ENCODE data around the gene HACE1.
"Not testable (repeated sequence)": the region's sequence is repeated elsewhere in the genome, so short reads cannot be mapped to it uniquely, and the experiment has no call there.

HACE1 gene

GRCh38 chr6:104820820-104821219 is 38.9 kb downstream of the HACE1 start:
- H3K27me3 ChIP-seq (ENCODE audit: insufficient read depth, low read length); H3K4me1 ChIP-seq (ENCODE audit: insufficient read depth, low read length); H3K9me3 ChIP-seq (ENCODE audit: insufficient read depth, low read depth, low read length); H3K36me3 ChIP-seq (ENCODE audit: insufficient read depth, low read depth, low read length); H3K27ac ChIP-seq (ENCODE audit: low read length); H3K9ac ChIP-seq (ENCODE audit: low read depth, low read length); H3K4me3 ChIP-seq (ENCODE audit: low read length): not testable (repeated sequence)

GRCh38 chr6:104816125-104816524 is 43.6 kb downstream of the HACE1 start:
- H3K36me3 ChIP-seq (ENCODE audit: insufficient read depth, low read depth, low read length): no peaks in the 10 kb centered on the region
- H3K4me1 ChIP-seq (ENCODE audit: insufficient read depth, low read length): peaks cover 6% of the 10 kb centered on the region
- no peak overlapping the region for H3K4me3 ChIP-seq (ENCODE audit: low read length)
- H3K9me3 ChIP-seq (ENCODE audit: insufficient read depth, low read depth, low read length): no peaks in the 10 kb centered on the region
- H3K27me3 ChIP-seq (ENCODE audit: insufficient read depth, low read length): no peaks in the 10 kb centered on the region
- no peak overlapping the region for H3K9ac ChIP-seq (ENCODE audit: low read depth, low read length)
- H3K27ac ChIP-seq (ENCODE audit: low read length): no peak overlapping the region

- no peaks in the 10 kb centered on the region for H3K27me3 ChIP-seq (ENCODE audit: insufficient read depth, low read length)
- H3K4me3 ChIP-seq (ENCODE audit: low read length): no peak overlapping the region
- H3K9me3 ChIP-seq (ENCODE audit: insufficient read depth, low read depth, low read length): no peaks in the 10 kb centered on the region
- H3K27ac ChIP-seq (ENCODE audit: low read length): no peak overlapping the region
- no peak overlapping the region for H3K9ac ChIP-seq (ENCODE audit: low read depth, low read length)
- peaks cover 6% of the 10 kb centered on the region for H3K4me1 ChIP-seq (ENCODE audit: insufficient read depth, low read length)
- no peaks in the 10 kb centered on the region for H3K36me3 ChIP-seq (ENCODE audit: insufficient read depth, low read depth, low read length)
Observed at GRCh38 chr6:104814743-104815142, 45.0 kb downstream of the HACE1 start.

DNA sequence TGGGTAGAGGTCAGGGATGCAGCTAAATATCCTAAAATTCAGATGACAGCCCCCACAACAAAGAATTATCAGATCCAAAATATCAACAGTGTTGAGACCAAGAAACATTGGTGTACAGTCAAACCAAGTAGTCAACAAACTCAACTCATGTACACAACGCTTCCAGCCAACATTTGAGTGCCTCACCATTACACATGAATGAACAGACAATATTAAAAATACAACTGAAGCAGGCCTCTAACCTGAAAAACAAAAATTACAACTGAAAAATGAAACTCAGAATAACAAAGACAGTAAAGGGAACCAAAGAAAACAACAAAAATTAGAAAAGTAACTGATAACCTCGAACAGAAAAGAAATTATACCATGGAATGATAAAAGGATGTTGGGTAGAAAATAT is 46.2 kb downstream of the HACE1 start:
- Histone ChIP-seq H3K27me3 (ENCODE audit: insufficient read depth, low read length) (no peaks in the 10 kb centered on the region), H3K4me3 (ENCODE audit: low read length) (no peak overlapping the region), H3K36me3 (ENCODE audit: insufficient read depth, low read depth, low read length) (no peaks in the 10 kb centered on the region), H3K27ac (ENCODE audit: low read length) (no peak overlapping the region), H3K9ac (ENCODE audit: low read depth, low read length) (no peak overlapping the region), H3K4me1 (ENCODE audit: insufficient read depth, low read length) (peaks cover 6% of the 10 kb centered on the region), H3K9me3 (ENCODE audit: insufficient read depth, low read depth, low read length) (no peaks in the 10 kb centered on the region)

- no peak overlapping the region for H3K27ac ChIP-seq (ENCODE audit: low read length)
- H3K9ac ChIP-seq (ENCODE audit: low read depth, low read length): no peak overlapping the region
- H3K4me3 ChIP-seq (ENCODE audit: low read length): no peak overlapping the region
- H3K36me3 ChIP-seq (ENCODE audit: insufficient read depth, low read depth, low read length): peaks cover 4% of the 10 kb centered on the region; the same call in 1 of the 2 replicates
- H3K9me3 ChIP-seq (ENCODE audit: insufficient read depth, low read depth, low read length): no peaks in the 10 kb centered on the region; the same call in 1 of the 2 replicates
- peaks cover 6% of the 10 kb centered on the region for H3K4me1 ChIP-seq (ENCODE audit: insufficient read depth, low read length)
- no peaks in the 10 kb centered on the region for H3K27me3 ChIP-seq (ENCODE audit: insufficient read depth, low read length)
Observed at GRCh38 chr6:104809116-104809515, 50.6 kb downstream of the HACE1 start.

- H3K27ac ChIP-seq (ENCODE audit: low read length): not testable (repeated sequence)
Observed at GRCh38 chr6:104805335-104805734, 54.4 kb downstream of the HACE1 start.

DNA sequence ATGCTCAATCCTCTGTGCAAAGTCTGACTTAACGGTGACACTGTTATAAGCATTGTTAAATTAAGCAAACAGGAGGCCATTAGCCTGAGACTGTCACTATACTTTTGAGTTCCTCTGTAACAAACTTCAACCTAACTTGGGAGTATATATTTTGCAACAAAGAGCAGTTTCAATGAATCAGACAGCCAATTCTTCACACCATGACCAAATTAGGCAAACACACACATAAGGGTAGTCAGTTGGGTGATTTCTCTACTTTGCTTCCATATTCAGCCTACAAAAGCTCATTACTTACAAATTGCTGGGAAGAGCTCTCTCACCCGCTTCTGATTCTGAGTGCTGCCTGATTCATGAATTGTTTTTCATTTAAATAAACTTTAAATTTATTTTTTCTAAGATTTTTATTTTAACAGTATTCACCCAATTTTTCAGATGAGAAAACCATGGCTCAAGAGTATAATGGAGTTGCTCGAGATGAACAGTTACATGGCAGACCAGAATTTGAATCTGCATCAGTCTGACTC is 60.5 kb downstream of the HACE1 start:
- no peaks in the 10 kb centered on the region for H3K4me1 ChIP-seq (ENCODE audit: insufficient read depth, low read length)

More at GRCh38 chr6:104805335-104805734, 54.4 kb downstream of the HACE1 start:
- H3K4me3 ChIP-seq (ENCODE audit: low read length); H3K9ac ChIP-seq (ENCODE audit: low read depth, low read length); H3K4me1 ChIP-seq (ENCODE audit: insufficient read depth, low read length); H3K36me3 ChIP-seq (ENCODE audit: insufficient read depth, low read depth, low read length); H3K9me3 ChIP-seq (ENCODE audit: insufficient read depth, low read depth, low read length); H3K27me3 ChIP-seq (ENCODE audit: insufficient read depth, low read length): not testable (repeated sequence)

DNA sequence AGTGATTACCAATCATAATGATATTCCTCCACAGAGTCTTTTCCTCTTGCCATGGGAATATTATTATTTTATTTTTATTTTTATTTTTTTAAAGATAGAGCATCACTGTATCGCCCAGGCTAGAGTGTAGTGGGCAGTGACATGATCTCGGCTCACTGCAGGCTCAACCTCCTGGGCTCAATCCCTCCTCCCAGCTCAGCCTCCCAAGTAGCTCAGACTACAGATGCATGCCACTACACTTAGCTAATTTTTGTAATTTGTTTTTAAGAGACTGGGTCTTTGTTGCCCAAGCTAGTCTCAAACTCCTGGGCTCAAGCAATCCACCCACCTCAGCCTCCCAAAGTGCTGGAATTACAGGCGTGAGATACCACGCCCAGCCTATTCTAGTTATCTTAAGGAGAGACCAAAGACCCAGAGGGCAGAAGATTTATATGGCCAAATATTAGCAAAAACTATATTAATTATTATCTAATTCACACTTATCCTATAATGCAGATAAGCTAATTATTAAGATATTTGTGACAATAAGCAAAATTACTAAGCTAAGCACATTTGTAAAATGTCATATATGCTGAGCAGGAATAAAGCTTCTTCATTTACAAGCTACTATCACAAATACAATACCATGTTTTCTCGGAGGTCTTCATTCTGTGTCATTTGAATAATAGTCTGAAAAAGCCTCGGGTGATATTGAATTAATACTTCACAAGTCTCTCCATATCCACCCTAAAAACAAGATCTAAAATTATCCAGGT is 63.5 kb downstream of the HACE1 start:
- Histone ChIP-seq H3K36me3 (ENCODE audit: insufficient read depth, low read depth, low read length) (peaks cover 22% of the 10 kb centered on the region; the same call in 1 of the 2 replicates), H3K9ac (ENCODE audit: low read depth, low read length) (no peak overlapping the region), H3K27ac (ENCODE audit: low read length) (no peak overlapping the region)

More for the DNA sequence above, 60.5 kb downstream of the HACE1 start:
- Histone ChIP-seq H3K27ac (ENCODE audit: low read length) (no peak overlapping the region), H3K9ac (ENCODE audit: low read depth, low read length) (no peak overlapping the region), H3K27me3 (ENCODE audit: insufficient read depth, low read length) (no peaks in the 10 kb centered on the region), H3K9me3 (ENCODE audit: insufficient read depth, low read depth, low read length) (no peaks in the 10 kb centered on the region), H3K36me3 (ENCODE audit: insufficient read depth, low read depth, low read length) (peaks cover 15% of the 10 kb centered on the region; the same call in 1 of the 2 replicates), H3K4me3 (ENCODE audit: low read length) (no peak overlapping the region)

GRCh38 chr6:104795363-104795762 is 64.4 kb downstream of the HACE1 start:
- H3K4me1 ChIP-seq (ENCODE audit: insufficient read depth, low read length): no peaks in the 10 kb centered on the region
- no peaks in the 10 kb centered on the region for H3K9me3 ChIP-seq (ENCODE audit: insufficient read depth, low read depth, low read length)
- no peak overlapping the region for H3K27ac ChIP-seq (ENCODE audit: low read length)
- no peaks in the 10 kb centered on the region for H3K27me3 ChIP-seq (ENCODE audit: insufficient read depth, low read length)
- H3K36me3 ChIP-seq (ENCODE audit: insufficient read depth, low read depth, low read length): peaks cover 27% of the 10 kb centered on the region; the same call in 1 of the 2 replicates
- H3K4me3 ChIP-seq (ENCODE audit: low read length): no peak overlapping the region
- no peak overlapping the region for H3K9ac ChIP-seq (ENCODE audit: low read depth, low read length)

More for the DNA sequence above, 63.5 kb downstream of the HACE1 start:
- Histone ChIP-seq H3K4me3 (ENCODE audit: low read length) (no peak overlapping the region), H3K27me3 (ENCODE audit: insufficient read depth, low read length) (no peaks in the 10 kb centered on the region), H3K4me1 (ENCODE audit: insufficient read depth, low read length) (no peaks in the 10 kb centered on the region), H3K9me3 (ENCODE audit: insufficient read depth, low read depth, low read length) (no peaks in the 10 kb centered on the region)

- Histone ChIP-seq H3K4me1 (ENCODE audit: insufficient read depth, low read length) (no peaks in the 10 kb centered on the region), H3K4me3 (ENCODE audit: low read length) (no peak overlapping the region), H3K27ac (ENCODE audit: low read length) (no peak overlapping the region), H3K9ac (ENCODE audit: low read depth, low read length) (no peak overlapping the region), H3K9me3 (ENCODE audit: insufficient read depth, low read depth, low read length) (no peaks in the 10 kb centered on the region), H3K27me3 (ENCODE audit: insufficient read depth, low read length) (no peaks in the 10 kb centered on the region), H3K36me3 (ENCODE audit: insufficient read depth, low read depth, low read length) (peaks cover 16% of the 10 kb centered on the region; the same call in 1 of the 2 replicates)
Observed at GRCh38 chr6:104789770-104790190, 69.9 kb downstream of the HACE1 start.

GRCh38 chr6:104788400-104788799 is 71.3 kb downstream of the HACE1 start:
- H3K9ac ChIP-seq (ENCODE audit: low read depth, low read length): no peak overlapping the region
- no peaks in the 10 kb centered on the region for H3K27me3 ChIP-seq (ENCODE audit: insufficient read depth, low read length)
- no peaks in the 10 kb centered on the region for H3K4me1 ChIP-seq (ENCODE audit: insufficient read depth, low read length)
- H3K27ac ChIP-seq (ENCODE audit: low read length): no peak overlapping the region
- no peak overlapping the region for H3K4me3 ChIP-seq (ENCODE audit: low read length)
- no peaks in the 10 kb centered on the region for H3K9me3 ChIP-seq (ENCODE audit: insufficient read depth, low read depth, low read length)
- H3K36me3 ChIP-seq (ENCODE audit: insufficient read depth, low read depth, low read length): peaks cover 19% of the 10 kb centered on the region; the same call in 1 of the 2 replicates

GRCh38 chr6:104787305-104787704 is 72.4 kb downstream of the HACE1 start:
- H3K36me3 ChIP-seq (ENCODE audit: insufficient read depth, low read depth, low read length): peaks cover 21% of the 10 kb centered on the region; the same call in 1 of the 2 replicates
- H3K4me3 ChIP-seq (ENCODE audit: low read length): no peak overlapping the region
- no peaks in the 10 kb centered on the region for H3K9me3 ChIP-seq (ENCODE audit: insufficient read depth, low read depth, low read length)
- H3K9ac ChIP-seq (ENCODE audit: low read depth, low read length): no peak overlapping the region
- no peaks in the 10 kb centered on the region for H3K4me1 ChIP-seq (ENCODE audit: insufficient read depth, low read length)
- H3K27me3 ChIP-seq (ENCODE audit: insufficient read depth, low read length): no peaks in the 10 kb centered on the region
- H3K27ac ChIP-seq (ENCODE audit: low read length): no peak overlapping the region

Measured in iPS-20b (cell line).